GM12874 (cell line): Measurements from ENCODE around the gene TRAM2.

ENCODE experiments used
- TF ChIP-seq, protein P1 (sequence below): IDR thresholded peaks from 2 replicates; pipeline ENCODE4 v1.5.1; 2011; ENCODE audit warnings: low read depth, mild to moderate bottlenecking, control low read depth, low read length, moderate library complexity; ENCODE audit not compliant: insufficient read depth

Gene TRAM2

GRCh38 chr6:52554684-52555280, 22.1 kb downstream of the TRAM2 start:
- TF ChIP-seq, protein P1, sequence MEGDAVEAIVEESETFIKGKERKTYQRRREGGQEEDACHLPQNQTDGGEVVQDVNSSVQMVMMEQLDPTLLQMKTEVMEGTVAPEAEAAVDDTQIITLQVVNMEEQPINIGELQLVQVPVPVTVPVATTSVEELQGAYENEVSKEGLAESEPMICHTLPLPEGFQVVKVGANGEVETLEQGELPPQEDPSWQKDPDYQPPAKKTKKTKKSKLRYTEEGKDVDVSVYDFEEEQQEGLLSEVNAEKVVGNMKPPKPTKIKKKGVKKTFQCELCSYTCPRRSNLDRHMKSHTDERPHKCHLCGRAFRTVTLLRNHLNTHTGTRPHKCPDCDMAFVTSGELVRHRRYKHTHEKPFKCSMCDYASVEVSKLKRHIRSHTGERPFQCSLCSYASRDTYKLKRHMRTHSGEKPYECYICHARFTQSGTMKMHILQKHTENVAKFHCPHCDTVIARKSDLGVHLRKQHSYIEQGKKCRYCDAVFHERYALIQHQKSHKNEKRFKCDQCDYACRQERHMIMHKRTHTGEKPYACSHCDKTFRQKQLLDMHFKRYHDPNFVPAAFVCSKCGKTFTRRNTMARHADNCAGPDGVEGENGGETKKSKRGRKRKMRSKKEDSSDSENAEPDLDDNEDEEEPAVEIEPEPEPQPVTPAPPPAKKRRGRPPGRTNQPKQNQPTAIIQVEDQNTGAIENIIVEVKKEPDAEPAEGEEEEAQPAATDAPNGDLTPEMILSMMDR: no peak

DNA sequence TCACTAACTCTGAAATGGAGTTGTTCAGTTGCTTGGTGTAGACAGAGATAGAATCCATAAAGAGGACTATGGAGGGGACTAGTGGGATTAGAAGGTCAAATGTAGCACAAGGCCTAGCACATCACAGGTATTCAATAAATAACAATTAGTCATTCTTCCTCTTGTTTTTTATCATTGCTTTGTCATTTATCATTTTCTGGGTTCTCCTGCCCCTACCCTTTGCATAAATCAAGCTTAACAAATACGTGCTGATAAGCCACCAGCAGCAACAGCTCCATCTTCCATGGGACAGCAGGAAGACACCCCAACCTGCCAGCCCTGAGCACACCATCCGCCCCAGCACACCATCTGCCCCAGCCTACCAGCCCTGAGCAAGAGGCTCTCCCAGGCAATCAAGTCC, 23.1 kb downstream of the TRAM2 start:
- TF ChIP-seq, protein P1: no peak

- TF ChIP-seq, protein P1: no peak
Measured at GRCh38 chr6:52553158-52553557, 23.7 kb downstream of the TRAM2 start.

- TF ChIP-seq, protein P1: no peak
Measured at GRCh38 chr6:52552278-52552643, 24.6 kb downstream of the TRAM2 start.

DNA sequence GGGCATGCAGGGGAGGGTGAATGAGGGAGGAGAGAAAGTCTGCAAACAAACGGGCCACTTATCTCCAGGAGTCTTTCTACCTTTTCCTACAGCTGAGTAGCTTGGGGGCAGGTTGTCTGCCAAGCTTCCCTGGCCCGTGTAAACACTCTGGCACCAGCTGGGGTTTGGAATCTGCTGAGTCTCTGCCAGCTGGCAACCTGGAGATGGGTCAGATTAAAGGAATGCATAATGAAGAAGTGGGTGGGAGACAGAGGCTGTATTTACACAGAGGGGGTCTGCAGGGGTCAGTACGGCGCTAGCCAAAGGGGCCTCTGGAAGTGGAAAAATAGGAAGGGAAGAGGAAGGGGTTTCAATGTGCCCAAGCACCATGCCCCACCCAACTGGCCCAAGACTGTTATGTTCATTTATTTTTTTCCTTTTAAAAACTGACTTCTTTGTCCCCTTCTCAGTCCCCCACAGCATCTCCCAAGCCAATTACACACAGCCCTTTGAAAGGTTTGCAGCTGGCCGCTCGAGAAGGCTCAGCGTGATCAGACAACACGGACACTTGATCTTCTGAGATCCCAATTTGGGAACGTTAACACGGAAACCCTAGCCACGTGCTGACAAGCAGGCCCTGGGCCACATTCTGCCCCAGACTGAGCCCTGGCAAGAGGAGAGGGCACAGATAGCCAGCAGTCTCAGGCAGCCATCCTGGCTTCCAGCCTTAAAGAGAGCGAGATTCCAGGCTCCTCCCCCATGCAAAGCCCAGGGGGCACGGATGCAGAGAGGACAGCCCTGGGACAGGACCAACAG, 25.2 kb downstream of the TRAM2 start:
- TF ChIP-seq, protein P1: no peak

DNA sequence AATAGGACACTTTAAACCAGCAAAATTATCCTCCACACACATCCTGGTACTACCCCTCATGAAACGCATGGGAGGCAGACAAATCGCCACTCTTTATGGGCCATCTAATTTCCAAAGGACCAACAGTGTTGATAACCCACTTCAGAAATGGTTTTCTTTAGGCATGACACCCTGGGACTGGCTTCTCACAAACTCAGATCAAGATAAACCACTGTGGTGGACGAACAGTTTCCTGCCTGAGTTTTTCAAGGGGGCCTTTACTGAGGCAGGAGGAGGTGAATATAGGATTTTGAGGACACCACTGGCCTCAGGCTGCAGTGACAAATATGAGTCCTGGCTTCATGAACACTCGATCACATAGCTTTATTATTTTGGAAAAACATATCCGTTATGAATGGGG, 26.0 kb downstream of the TRAM2 start:
- TF ChIP-seq, protein P1: no peak

GRCh38 chr6:52550014-52550575, 26.8 kb downstream of the TRAM2 start:
- TF ChIP-seq, protein P1: no peak
